Measurements from ENCODE around the gene WDR62. TPM values are rescaled to one million over a fixed set of nuclear protein-coding genes. Genes with fewer than 3 reads are reported as not detected.

WDR62 gene
- total RNA-seq, 1 donor from 2014 or later, result 2.4 TPM

DNA sequence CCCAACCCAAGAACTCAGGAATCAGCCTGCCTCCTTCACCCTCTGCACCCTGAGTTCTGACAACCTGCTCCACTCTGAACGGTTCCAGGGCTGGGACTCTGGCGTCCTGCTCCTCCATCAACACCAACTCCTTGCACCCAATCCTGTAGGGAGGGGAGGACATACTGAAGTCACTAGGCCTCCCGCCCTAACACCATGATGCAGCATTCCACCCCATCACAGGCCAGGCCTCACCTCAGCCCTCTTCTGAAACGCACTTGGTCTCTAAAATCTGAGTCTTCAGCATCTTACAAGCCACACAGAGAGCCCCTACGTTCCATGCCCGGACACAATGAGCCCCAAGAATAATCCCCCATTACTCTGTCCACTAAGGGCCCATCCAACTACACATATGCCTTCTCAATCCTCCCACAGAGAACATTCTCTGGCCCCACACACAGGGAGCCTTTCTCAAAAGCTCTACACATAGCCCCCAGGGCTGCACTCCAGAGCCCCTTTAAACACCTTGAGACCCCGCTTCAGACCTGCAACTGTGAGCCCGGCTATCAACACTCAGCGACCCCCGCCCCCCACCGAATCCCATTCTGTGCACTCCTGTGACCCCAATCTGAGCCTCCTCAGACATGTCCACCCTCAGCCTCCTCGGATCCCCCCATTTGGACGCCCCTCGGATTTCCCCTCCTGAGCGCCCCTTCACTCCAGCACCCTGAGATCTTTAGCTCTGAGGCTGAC is 41.3 kb upstream of the WDR62 start:
- Mint-ChIP-seq H3K36me3 (ENCODE audit: low read depth, unreplicated experiment) (peaks cover 21% of the 10 kb centered on the region), H3K4me1 (ENCODE audit: low read depth, unreplicated experiment) (no peaks in the 10 kb centered on the region), H3K27ac (ENCODE audit: unreplicated experiment) (peak overlapping the region; percentile 97), H3K27me3 (ENCODE audit: low read depth, unreplicated experiment) (peaks cover 7% of the 10 kb centered on the region), H3K4me3 (ENCODE audit: unreplicated experiment) (peak overlapping the region; percentile 98), H3K9me3 (ENCODE audit: unreplicated experiment) (no peaks in the 10 kb centered on the region)
- peaks cover 15% of the 10 kb centered on the region for H3K4me1 ChIP-seq (ENCODE audit: insufficient read depth, low read length)
- peaks cover under 1% of the 10 kb centered on the region for H3K36me3 ChIP-seq (ENCODE audit: insufficient read depth, low read length)
- H3K9ac ChIP-seq (ENCODE audit: low read length), result peak overlapping the region; percentile 97
- peak overlapping the region; percentile 88 for H2AFZ ChIP-seq (ENCODE audit: low read depth, low read length)
- H3K4me3 ChIP-seq (ENCODE audit: insufficient read depth, low read depth, low read length), result peak overlapping the region; percentile 98
- H3K4me2 ChIP-seq (ENCODE audit: low read length), result peak overlapping the region; percentile 100
- H3K79me2 ChIP-seq (ENCODE audit: insufficient read depth, low read length), result peaks cover 8% of the 10 kb centered on the region
- no peaks in the 10 kb centered on the region for H4K20me1 ChIP-seq (ENCODE audit: insufficient read depth, low read length)
- DNase-seq (ENCODE audit: low read depth), result no peak
- FAIRE-seq, result no peak
- H3K9me3 ChIP-seq (ENCODE audit: insufficient read depth, low read depth, low read length), result no peaks in the 10 kb centered on the region
- no peaks in the 10 kb centered on the region for H3K27me3 ChIP-seq (ENCODE audit: insufficient read depth, low read length)
- peak overlapping the region; percentile 70 for H3K27ac ChIP-seq (ENCODE audit: low read depth, low read length)
- TF ChIP-seq EZH2 (IDR thresholded peaks at IDR 0.05; ENCODE audit: insufficient read depth, low read length), result no peak
- no peak for TF ChIP-seq CTCF (IDR thresholded peaks at IDR 0.05; ENCODE audit: insufficient read depth, low read depth, low read length)

DNA sequence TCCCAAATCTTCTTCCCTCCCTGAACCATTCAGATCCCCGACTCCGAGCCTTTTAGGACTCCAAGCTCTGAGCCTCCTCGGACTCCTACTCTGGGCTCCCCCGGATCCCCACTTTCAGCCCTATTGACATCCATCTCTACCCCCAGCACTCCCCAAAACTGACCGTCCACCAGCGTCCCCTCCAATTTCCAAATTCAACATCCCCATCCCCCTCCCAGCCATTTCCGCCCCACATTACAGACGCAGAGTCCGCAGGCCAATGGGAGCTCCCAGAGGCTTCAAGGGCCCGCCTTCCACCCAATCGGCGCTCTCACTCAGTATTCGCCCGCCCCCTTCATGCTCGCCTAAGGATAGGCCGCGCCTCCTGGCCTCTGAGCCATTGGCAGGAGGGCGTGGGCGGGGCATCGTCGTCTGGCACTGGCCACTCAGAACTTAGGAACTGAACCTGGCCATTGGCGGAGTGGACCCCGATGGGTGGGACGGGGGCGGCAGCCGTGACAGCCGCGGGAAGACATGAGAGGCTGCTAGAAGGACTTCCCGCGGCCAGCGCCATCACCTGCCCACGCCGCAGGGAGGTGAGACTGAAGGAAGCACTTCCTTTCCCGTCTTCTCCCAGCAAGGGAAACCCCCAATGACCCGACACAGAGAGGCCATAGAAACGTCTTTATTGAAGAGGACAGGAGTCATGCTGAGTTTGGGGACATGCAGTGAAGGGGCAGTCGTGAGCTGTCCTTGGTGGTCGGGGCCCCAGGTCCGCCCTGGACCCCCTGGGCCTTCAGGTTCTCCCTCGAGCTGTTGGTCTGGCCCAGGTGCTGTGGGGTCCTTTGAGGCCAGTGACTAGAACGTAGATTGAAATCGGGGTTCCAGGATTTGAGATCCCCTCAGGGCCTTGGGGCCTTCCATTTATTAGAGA is 40.4 kb upstream of the WDR62 start, which contains the start of gene ALKBH6:
Gene ALKBH6 (minus strand): TSS at position 202 of the 913 bp plus-strand sequence. CDS start 816 bp downstream, outside the sequence.
- Mint-ChIP-seq H3K36me3 (ENCODE audit: low read depth, unreplicated experiment) (peaks cover 26% of the 10 kb centered on the region), H3K27me3 (ENCODE audit: low read depth, unreplicated experiment) (peaks cover 3% of the 10 kb centered on the region), H3K9me3 (ENCODE audit: unreplicated experiment) (no peaks in the 10 kb centered on the region), H3K4me3 (ENCODE audit: unreplicated experiment) (peak within 1 kb of the TSS; percentile 98), H3K4me1 (ENCODE audit: low read depth, unreplicated experiment) (no peaks in the 10 kb centered on the region), H3K27ac (ENCODE audit: unreplicated experiment) (peak within 1 kb of the TSS; percentile 97)
- Histone ChIP-seq H3K27me3 (ENCODE audit: insufficient read depth, low read length) (no peaks in the 10 kb centered on the region), H2AFZ (ENCODE audit: low read depth, low read length) (peak within 1 kb of the TSS; percentile 88), H3K27ac (ENCODE audit: low read depth, low read length) (peak within 1 kb of the TSS; percentile 70), H3K4me1 (ENCODE audit: insufficient read depth, low read length) (peaks cover 15% of the 10 kb centered on the region), H4K20me1 (ENCODE audit: insufficient read depth, low read length) (no peaks in the 10 kb centered on the region), H3K9me3 (ENCODE audit: insufficient read depth, low read depth, low read length) (no peaks in the 10 kb centered on the region), H3K4me3 (ENCODE audit: insufficient read depth, low read depth, low read length) (peak within 1 kb of the TSS; percentile 98), H3K36me3 (ENCODE audit: insufficient read depth, low read length) (peaks cover 2% of the 10 kb centered on the region), H3K79me2 (ENCODE audit: insufficient read depth, low read length) (peaks cover 8% of the 10 kb centered on the region), H3K4me2 (ENCODE audit: low read length) (peak within 1 kb of the TSS; percentile 100), H3K9ac (ENCODE audit: low read length) (peak within 1 kb of the TSS; percentile 97)
- FAIRE-seq (peak; percentile 65), DNase-seq (ENCODE audit: low read depth) (peak; percentile 95)
- TF ChIP-seq EZH2 (IDR thresholded peaks at IDR 0.05; ENCODE audit: insufficient read depth, low read length) (no peak), CTCF (IDR thresholded peaks at IDR 0.05; ENCODE audit: insufficient read depth, low read depth, low read length) (no peak)
